ENCODE data around the gene TRABD2A.

DNA sequence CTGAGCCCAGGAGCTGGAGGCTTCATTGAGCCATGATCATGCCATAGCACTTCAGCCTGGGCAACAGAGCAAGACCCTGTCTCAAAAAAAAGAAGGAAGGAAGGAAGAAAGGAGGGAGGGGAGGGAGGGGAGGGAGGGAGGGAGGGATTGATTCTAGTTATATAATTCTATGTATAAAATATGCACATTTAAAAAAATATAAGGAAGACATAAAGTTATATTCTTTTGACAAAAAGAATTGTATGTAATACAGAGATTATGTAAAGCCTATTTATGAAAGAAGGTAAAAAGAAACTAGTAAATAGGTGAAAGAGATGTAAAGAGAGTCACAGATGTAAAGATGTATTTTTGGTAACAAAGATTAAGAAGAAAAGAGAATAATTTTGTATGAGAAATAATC, 42.1 kb upstream of the TRABD2A start:
- TF ChIP-seq EZH2 (IDR thresholded peaks at IDR 0.05) (no peak), POLR2AphosphoS5 (IDR thresholded peaks at IDR 0.05; ENCODE audit: borderline replicate concordance, low read depth, low read length) (no peak)
